ENCODE results near the gene NXF1.
"Not testable (repeated sequence)": the region's sequence is repeated elsewhere in the genome, so short reads cannot be mapped to it uniquely, and the experiment has no call there.

Gene NXF1

GRCh38 chr11:62805076-62805892 is at the start of gene NXF1:
Gene NXF1 (minus strand): TSS chr11:62805440. CDS start chr11:62805356, 84 bp downstream.
- DNase-seq: peak; percentile 97

- peak; percentile 57 for DNase-seq
Measured at GRCh38 chr11:62854013-62854824, 49.0 kb upstream of the NXF1 start.

GRCh38 chr11:62853279-62853965 is 48.2 kb upstream of the NXF1 start:
- peak; percentile 47 for DNase-seq

GRCh38 chr11:62852523-62853188 is 47.4 kb upstream of the NXF1 start:
- DNase-seq: no peak

GRCh38 chr11:62851807-62852522 is 46.7 kb upstream of the NXF1 start:
- peak; percentile 33 for DNase-seq

GRCh38 chr11:62850911-62851806 is 45.9 kb upstream of the NXF1 start:
- DNase-seq: peak; percentile 70

GRCh38 chr11:62847767-62848314 is 42.6 kb upstream of the NXF1 start:
- no peak for DNase-seq

- DNase-seq: no peak
Measured at GRCh38 chr11:62846177-62846576, 40.9 kb upstream of the NXF1 start.

- DNase-seq: no peak
Measured at GRCh38 chr11:62844154-62844553, 38.9 kb upstream of the NXF1 start.

- no peak for DNase-seq
Measured at GRCh38 chr11:62843466-62843865, 38.2 kb upstream of the NXF1 start.

- DNase-seq: not testable (repeated sequence)
Measured at GRCh38 chr11:62842891-62843290, 37.7 kb upstream of the NXF1 start.

GRCh38 chr11:62842171-62842741 is 37.0 kb upstream of the NXF1 start:
- peak; percentile 59 for DNase-seq

- peak; percentile 95 for DNase-seq
Measured at GRCh38 chr11:62841361-62842170, 36.3 kb upstream of the NXF1 start.

- DNase-seq: peak; percentile 86
Measured at GRCh38 chr11:62840721-62841360, 35.6 kb upstream of the NXF1 start.

- DNase-seq: peak; percentile 97
Measured at GRCh38 chr11:62839050-62839945, 34.1 kb upstream of the NXF1 start, which contains the start of gene WDR74. Gene WDR74 (minus strand): TSS chr11:62839590. CDS start chr11:62839570, 20 bp downstream.

- DNase-seq: no peak
Measured at GRCh38 chr11:62835336-62835735, 30.1 kb upstream of the NXF1 start.
